ENCODE data around the gene CELF5.

DNA sequence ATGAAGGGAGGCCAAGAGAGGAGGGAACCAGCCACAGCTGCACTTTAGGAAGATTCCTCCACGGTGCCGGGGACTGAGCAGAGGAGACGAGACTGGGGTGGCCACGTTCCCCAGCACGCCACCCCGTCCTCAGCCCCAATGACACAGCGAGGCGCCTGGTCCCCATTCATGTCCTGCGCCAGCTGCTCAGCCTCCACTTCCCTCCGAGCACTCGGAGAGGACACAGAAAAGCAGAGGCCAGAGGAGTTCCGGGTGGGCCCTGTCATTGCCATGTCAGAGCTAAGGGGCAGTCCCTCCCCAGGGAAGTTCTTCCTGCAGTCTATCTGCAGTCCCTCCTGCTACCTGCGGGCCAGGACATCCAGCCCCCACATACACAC is 88.7 kb downstream of the CELF5 start:
- TF ChIP-seq EP300 (IDR thresholded peaks at IDR 0.05; ENCODE audit: low read depth) (no peak), POLR2A (IDR thresholded peaks at IDR 0.05) (no peak), POLR2AphosphoS5 (IDR thresholded peaks at IDR 0.05) (no peak)

Data from transverse colon (tissue), 3 donors.